GM21528 (cell line): Measurements from ENCODE around the gene KCTD17.

Experiments used
- ATAC-seq: cut with Tn5 transposase; IDR thresholded peaks from one replicate; pipeline ENCODE4 v1.9.1; 2021; ENCODE audit warnings: mild to moderate bottlenecking, moderate library complexity; ENCODE audit not compliant: unreplicated experiment, low FRiP score

Gene KCTD17

GRCh38 chr22:37072673-37073072 lies 21.1 kb downstream of the KCTD17 start:
- no peak for ATAC-seq

GRCh38 chr22:37074537-37074936 lies 23.0 kb downstream of the KCTD17 start:
- ATAC-seq: no peak

DNA sequence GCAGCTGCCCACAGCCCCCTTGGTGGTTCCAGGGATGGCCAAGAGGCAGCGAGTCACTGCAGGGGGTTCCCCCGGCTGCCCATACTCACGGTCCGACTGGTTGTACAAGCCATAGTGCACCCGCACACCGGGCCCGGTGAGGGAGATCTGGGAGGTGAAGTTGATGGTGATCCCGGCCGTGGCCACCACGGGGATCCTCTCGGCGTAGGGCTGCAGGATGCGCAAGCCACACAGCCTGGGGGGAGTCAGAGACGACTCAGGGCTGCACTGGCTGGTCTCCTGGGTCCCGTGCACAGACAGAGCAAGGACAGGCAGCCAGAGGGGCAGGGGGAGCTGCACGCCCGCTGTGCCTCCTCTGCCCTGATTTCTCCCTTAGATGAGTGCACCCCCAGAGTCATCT lies 23.5 kb downstream of the KCTD17 start:
- no peak for ATAC-seq

DNA sequence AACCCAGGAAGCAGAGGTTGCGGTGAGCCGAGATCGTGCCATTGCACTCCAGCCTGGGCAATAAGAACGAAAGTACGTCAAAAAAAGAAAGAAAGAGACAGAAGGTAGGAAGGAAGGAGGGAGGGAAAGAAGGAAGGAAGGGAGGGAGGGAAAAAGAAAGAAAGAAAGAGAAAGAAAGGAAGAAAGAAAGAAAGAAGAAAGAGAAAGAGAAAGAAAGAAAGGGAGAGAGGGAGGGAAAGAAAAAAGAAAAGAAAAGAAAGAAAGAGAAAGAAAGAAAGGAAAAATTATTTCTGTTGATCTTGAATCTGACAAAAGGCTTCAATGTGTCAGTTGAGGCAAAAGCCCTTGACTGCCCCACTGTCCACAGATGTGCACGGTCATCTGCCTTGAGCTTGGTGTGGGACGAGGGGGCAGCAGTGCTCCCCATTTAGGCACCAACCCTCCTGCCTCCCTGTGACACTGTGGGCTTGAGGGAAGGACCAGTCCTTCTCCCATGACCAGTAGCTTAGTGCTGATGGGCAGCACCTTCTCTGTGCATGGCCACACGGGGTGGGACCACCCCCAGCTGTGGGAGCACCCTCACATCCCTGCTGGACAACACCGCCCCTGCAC lies 24.4 kb downstream of the KCTD17 start:
- no peak for ATAC-seq

DNA sequence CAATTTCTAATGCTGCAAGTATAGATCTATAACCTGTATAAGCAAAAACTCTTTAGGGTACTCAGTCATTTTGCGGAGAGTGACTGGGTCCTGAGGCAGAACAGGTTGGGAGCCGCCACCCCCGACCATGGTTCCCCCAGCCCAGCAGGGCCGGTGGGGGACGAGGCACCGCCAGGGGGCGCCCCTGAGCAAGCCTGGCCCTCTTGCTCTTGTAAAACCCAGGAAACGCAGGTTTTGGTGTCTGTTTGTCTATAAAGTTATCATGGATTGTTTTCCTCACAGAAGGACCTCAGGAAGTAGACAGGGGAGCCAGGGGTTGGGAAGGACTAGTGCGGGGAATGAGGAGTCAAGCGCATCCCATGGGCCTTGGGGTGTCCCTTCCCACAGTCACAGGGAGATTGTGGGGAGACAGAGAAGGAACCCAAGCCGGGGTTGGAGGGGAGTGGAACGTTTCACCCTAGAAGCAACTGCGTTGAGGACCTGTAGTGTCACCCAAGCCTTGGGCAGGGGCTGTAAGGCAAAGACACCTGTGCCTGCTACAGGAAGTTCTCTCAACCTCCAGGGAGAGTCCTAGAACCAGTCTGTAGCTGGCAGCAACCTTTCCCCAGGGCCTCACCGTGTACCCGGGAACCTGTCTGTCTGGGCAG lies 26.4 kb downstream of the KCTD17 start:
- no peak for ATAC-seq

GRCh38 chr22:37079158-37079557 lies 27.6 kb downstream of the KCTD17 start:
- no peak for ATAC-seq

GRCh38 chr22:37079668-37080171 lies 28.2 kb downstream of the KCTD17 start:
- no peak for ATAC-seq

GRCh38 chr22:37080438-37080837 lies 28.9 kb downstream of the KCTD17 start:
- ATAC-seq: no peak

DNA sequence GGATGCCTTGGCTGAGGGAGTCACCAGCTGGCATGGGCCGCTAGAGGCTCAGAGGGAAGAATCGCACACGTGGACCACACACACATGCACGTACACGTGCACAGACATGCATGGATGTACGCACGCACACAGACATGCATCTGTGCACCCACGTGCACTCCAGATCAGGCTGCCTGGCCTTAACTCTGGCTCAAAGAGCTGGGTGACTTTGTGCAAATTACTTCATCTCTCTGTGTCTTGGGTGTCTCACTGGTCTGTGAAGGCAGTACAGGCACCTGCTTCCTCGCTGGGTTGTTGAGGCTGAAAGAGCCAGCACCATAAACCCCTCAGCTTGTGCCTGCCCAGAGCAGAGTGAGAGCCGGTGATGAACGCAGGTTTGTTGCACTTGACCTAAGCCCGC lies 29.3 kb downstream of the KCTD17 start:
- ATAC-seq: no peak

- ATAC-seq: no peak
Observed at GRCh38 chr22:37082251-37082873, 30.8 kb downstream of the KCTD17 start.

GRCh38 chr22:37083914-37084313 lies 32.4 kb downstream of the KCTD17 start:
- no peak for ATAC-seq

- no peak for ATAC-seq
Observed at GRCh38 chr22:37084385-37084784, 32.8 kb downstream of the KCTD17 start.

GRCh38 chr22:37086184-37086583 lies 34.6 kb downstream of the KCTD17 start:
- ATAC-seq: no peak

DNA sequence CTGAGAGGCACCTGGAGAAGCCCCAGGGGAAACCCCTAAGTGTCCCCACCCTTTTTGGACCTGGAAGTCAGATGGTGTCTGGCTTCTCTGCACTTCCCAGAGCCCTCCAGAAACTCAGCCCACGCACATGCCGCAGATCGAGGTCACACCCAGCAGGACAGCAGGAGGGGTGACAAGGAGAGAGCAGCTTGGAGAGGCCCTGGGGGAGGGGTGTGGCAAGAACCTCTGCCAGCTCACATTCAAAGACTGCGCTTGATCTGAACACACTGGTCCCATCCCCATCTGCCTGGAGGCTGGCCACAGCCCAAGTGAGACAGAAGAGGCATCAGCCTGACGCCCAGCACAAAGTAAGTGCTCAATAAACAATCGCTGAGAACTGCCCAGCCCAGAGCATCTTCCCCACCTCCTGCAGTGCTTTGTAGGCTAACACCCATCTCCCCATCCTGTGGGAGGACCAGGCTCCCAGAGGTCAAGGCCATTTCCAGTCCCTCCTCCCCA lies 36.6 kb downstream of the KCTD17 start:
- ATAC-seq: no peak

- ATAC-seq: no peak
Observed at GRCh38 chr22:37088750-37089408, 37.3 kb downstream of the KCTD17 start.

- ATAC-seq: no peak
Observed at GRCh38 chr22:37089434-37089833, 37.9 kb downstream of the KCTD17 start.

DNA sequence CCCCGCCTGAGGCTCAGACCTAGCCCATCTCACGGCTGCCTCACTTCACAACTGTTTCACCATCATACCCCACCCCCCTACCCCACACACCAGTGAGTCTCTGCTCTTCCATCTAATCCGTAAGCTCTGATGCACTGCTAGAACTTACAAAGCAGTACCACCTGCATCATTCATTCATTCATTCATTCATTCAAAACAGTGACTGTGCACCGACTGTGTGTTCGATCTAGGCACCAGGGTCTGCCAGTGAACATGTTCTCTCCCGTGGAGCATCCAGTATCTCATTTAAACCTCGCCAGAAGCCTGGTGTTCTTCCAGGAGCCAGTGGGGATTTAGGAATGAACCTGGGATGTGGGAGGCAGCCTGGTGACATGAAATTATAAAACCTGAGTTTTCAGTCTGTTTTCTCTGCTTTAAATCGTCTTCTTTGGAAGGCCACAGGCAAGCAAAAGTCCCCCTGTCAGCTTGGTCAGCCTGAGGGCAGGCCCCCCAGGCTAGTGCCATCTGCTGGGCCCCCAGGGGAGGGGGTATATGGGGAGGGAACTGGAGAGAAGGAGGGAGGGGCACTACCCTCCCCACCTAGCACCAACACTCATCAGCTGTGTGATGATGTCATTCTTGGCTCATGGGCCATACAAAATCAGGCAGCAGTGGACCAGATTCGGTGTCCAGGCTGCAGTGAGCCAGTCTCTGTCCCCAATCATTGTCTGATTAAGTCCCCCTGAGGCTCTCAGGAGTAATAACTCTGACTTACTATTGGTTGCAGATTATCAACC lies 39.6 kb downstream of the KCTD17 start:
- ATAC-seq: no peak

- ATAC-seq: no peak
Observed at GRCh38 chr22:37091994-37092393, 40.5 kb downstream of the KCTD17 start.

GRCh38 chr22:37092997-37093396 lies 41.5 kb downstream of the KCTD17 start:
- ATAC-seq: no peak

DNA sequence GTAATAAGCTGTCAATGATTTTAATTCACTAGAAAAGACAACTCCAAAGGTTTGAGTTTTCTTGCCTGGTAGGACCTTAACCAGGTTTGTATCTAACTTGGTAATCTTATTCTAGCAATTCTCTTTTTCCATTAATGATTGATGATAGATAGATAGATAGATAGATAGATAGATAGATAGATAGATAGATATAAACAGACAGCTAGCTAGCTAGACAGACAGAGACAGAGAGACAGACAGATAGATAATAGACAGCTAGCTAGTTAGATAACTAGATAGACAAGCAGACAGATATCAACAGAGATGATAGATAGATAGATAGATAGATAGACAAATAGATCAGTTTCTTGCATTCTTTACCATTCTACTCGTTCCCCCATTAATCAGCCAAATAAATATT lies 42.7 kb downstream of the KCTD17 start:
- no peak for ATAC-seq
